ENCODE measurements around the gene NIM1K.
"Not testable (repeated sequence)": the region's sequence is repeated elsewhere in the genome, so short reads cannot be mapped to it uniquely, and the experiment has no call there.

NIM1K gene

DNA sequence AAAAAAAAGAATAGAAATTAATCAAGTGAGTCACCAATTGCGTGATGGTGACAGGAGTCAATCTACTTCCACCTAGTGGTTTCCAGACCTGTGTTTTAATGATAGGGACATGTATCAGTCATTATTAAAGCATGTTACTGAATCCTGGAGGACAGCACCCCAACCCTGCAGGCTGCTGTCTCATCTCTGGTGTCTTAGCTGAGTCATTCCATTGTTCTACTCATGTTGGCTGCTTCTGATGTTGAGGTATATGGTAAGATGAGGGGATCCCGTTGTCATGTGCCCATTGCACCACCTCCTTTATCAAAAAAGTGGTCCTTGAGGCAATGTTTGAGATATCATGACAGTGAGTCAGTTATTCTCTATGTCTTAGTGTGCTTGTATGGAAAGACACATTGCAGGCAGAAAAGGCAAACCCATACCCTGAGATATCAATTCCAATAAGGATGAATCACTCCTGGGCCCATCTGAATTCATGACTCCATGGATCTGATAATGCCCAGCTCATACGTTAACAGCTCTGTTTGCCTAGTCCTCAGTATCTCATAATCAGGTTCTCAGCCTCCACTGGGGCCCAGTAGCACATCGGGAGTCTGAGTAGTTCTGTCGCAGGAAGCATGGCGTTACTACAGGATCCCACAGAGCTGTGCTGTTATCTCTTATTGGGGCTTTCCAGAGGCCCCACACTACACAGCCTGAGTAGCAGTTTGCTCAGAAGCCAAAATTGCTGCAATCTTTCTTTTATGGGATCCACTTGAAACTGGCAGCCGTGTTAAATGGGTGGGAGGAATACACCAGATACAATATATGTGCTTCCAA is 90.0 kb downstream of the NIM1K start:
- no peak for DNase-seq (ENCODE audit: low read depth, low spot score)

GRCh38 chr5:43286623-43287022 is 94.6 kb downstream of the NIM1K start:
- no peak for DNase-seq (ENCODE audit: low read depth, low spot score)

DNA sequence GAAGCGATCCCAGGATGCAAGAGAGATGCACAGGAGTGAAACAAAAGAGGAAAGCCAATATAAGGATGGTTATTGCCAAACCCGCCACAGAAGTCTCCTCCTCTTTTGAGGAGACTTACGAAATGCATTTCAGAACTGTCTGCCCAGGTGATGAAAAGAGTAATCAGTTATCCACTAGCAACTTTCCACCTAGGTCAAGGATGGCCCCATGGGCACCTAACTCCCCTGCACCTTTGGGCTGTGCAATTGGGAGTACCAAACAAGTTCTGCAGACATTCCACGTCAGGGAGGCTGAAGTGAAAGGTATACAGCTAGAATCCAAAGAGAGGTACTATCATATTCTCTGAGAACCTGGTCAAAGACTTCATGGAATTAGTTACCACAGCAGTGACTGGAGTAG is 95.5 kb downstream of the NIM1K start:
- no peak for DNase-seq (ENCODE audit: low read depth, low spot score)

GRCh38 chr5:43288269-43288831 is 96.3 kb downstream of the NIM1K start:
- no peak for DNase-seq (ENCODE audit: low read depth, low spot score)

GRCh38 chr5:43290726-43291125 is 98.7 kb downstream of the NIM1K start:
- no peak for DNase-seq (ENCODE audit: low read depth, low spot score)

GRCh38 chr5:43294226-43294625 is 102.2 kb downstream of the NIM1K start:
- DNase-seq (ENCODE audit: low read depth, low spot score) = no peak

DNA sequence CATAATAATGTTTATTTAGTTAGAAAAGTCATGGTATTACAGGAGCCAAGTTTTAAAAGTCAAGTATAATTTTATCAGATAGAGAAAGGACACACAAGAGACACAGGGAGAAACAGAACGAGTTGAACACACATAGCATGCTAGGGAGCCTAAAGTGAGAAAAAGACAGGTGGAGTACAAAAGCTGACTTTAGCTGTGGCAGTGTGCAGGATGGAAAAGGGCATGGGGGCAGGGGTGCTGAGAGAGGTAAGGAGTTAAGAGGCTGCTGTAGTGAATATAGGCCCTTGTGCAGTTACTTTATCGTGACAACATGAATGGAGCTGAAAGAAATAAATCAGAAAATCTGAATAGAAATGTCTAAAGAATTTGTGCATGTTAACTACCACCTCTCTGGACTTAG is 103.2 kb downstream of the NIM1K start:
- DNase-seq (ENCODE audit: low read depth, low spot score) = no peak

- DNase-seq (ENCODE audit: low read depth, low spot score) = no peak
Measured at GRCh38 chr5:43296835-43297234, 104.8 kb downstream of the NIM1K start.

DNA sequence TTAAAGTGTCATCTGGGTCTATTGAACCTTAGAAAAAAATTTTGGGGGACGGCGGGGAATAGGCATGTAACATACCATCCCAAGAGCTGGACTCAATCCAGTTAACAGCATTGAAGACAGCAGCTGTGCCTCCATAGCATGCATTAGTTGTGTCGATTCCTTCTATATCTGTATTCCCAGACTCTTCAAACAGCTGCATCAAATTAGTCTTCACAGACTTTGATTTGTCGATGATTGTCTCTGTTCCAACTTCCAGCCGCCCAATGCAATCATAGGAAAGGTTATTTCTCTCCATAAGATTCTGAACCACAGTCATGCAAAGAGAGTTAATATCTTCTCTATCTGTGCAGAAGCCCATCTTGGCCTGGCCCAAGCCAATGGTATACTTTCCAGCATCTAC is 106.4 kb downstream of the NIM1K start:
- no peak for DNase-seq (ENCODE audit: low read depth, low spot score)

GRCh38 chr5:43300112-43300511 is 108.1 kb downstream of the NIM1K start:
- DNase-seq (ENCODE audit: low read depth, low spot score) = no peak

- DNase-seq (ENCODE audit: low read depth, low spot score) = no peak
Measured at GRCh38 chr5:43301653-43302091, 109.6 kb downstream of the NIM1K start.

GRCh38 chr5:43302481-43302880 is 110.5 kb downstream of the NIM1K start:
- no peak for DNase-seq (ENCODE audit: low read depth, low spot score)

DNA sequence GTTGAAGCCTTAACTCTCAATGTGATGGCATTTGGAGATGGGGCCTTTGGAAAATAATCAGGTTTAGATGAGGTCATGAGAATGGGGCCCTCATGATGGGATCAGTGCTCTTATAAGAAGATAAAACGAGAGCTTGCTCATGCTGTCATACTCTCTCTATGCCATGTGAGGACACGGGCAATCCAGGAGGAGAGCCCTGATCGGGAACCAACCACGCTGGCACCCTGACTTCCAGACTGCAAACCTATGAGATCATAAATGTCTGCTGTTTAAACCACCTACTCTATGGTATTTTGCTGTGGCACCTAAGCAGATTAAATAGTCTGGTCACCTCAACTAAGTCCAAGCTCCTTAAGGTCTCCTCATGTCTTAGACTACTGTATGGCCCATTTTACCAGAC is 111.2 kb downstream of the NIM1K start:
- no peak for DNase-seq (ENCODE audit: low read depth, low spot score)

DNA sequence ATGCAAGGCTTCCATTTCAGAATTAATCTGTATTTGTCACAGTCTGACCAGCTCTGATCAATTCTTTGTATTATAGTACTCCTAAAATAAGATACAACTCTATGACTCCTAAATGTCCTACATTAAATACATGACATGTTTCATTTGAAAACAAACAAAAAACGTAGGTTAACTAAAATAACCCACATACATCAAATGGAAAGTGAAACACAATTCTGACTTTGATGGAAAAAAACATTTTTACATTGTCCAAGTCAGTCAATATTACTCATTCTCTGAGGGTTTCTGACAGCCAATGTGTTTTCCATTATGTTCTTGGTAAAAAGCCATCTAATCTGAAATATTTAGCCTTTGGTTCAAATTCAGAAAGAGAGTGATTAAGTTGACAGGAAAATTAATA is 112.5 kb downstream of the NIM1K start:
- no peak for DNase-seq (ENCODE audit: low read depth, low spot score)

DNA sequence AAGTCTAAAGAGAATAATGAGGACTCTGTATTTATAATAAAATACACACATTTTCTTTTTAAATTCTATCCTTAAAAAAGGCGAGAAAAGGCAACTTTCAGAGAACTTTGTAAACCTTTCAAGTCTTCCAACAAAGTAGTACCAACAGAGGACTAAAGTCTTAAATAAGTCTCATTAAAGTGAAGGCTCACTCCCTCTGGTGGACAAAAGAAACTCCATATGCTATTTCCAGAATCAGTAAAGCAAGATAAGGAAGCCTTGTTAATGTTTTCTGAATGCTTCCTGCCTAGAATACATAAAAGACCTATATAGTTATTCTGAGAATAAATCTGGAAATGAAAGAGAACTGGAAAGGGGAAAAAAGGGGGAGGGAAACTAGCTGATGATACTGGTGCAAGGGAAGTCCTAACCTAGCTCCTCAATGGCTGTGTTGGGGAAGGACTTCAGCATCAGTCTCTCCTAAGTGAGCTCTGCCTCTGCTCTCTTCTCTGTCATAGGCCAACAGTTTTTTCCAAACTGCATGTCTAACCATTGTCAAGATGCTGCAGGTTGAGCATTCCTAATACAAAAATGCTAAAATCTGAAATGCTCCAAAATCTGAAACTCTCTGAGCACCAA is 114.0 kb downstream of the NIM1K start:
- DNase-seq (ENCODE audit: low read depth, low spot score) = no peak

DNA sequence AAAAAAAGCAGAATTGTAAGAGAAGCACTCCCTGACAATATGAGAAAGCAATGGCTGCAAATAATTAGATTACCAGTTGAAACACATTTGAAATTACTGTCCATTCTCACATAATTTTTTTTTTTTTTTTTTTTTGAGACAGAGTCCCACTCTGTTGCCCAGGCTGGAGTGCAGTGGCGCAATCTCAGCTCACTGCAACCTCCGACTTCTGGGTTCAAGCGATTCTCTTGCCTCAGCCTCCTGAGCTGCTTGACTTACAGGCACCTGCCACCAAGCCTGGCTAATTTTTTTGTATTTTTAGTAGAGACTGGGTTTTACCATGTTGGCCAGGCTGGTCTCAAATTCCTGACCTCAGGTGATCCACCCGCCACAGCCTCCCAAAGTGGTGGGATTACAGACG is 114.9 kb downstream of the NIM1K start:
- not testable (repeated sequence) for DNase-seq (ENCODE audit: low read depth, low spot score)

- no peak for DNase-seq (ENCODE audit: low read depth, low spot score)
Measured at GRCh38 chr5:43309122-43309521, 117.1 kb downstream of the NIM1K start.

DNA sequence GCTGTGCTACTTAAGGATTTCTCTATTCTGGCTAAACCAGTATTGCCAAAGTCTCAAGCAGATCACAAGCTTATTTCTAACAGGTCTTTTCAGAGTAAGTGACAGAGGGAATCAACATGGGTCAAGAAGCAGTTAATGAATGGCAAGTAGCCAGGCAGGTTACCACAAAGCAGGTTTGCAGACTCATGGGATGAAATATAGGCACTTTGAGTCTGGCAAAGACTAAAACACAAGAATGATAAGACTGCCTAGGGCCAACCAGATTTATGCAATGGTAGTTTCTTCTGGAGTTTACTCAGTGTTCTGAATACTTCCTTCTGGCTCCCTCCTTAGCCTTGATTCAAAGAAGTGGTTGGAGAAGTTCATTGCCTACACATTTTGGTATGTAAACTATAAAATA is 117.6 kb downstream of the NIM1K start:
- no peak for DNase-seq (ENCODE audit: low read depth, low spot score)

GRCh38 chr5:43312076-43312661 is 120.1 kb downstream of the NIM1K start:
- DNase-seq (ENCODE audit: low read depth, low spot score) = no peak

DNA sequence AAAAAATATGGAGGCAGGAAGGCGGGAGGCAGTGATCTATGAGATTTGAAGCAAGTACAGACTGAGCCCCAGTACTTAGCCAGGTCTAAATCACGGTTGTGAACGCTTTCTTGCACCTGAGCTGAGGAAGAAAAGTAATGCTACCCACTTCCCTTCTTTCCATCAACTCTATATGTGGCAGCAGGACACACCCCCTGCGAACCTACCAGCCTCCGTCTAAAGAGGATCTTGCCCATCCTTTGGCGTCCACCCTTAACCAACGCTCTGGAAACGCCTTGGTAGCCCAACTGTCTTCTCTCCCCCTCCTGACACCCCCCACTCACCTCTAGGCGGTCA is 120.6 kb downstream of the NIM1K start:
- DNase-seq (ENCODE audit: low read depth, low spot score) = no peak

- DNase-seq (ENCODE audit: low read depth, low spot score) = peak; percentile 98
Measured at GRCh38 chr5:43313035-43313853, 121.2 kb downstream of the NIM1K start, which contains the start of gene HMGCS1. Gene HMGCS1 (minus strand): TSS chr5:43313412. CDS start chr5:43298965, 14,447 bp downstream.
